Neural cell (in vitro differentiated cells): ENCODE data around the gene LRRC72. TPM values are rescaled to one million over a fixed set of nuclear protein-coding genes. Genes with fewer than 3 reads are reported as not detected.

Experiments used
- H2AFZ ChIP-seq: fragments of 200-600, 300-800 bp; sonication (generic), shearing (Covaris generic); 2 replicates; pipeline ENCODE4 v1.6.0; 2014; ENCODE audit warnings: low read depth, mild to moderate bottlenecking, antibody characterized with exemption, low read length, moderate library complexity
- H3F3A ChIP-seq: fragments of 200-600 bp; shearing (Covaris generic); 2 replicates; pipeline ENCODE4 v1.6.1; 2016; ENCODE audit warnings: mild to moderate bottlenecking, moderate library complexity, mixed read lengths, antibody characterized with exemption, low read length; ENCODE audit not compliant: insufficient read depth, poor library complexity, severe bottlenecking
- H3K27ac ChIP-seq: fragments of 200-600, 300-800 bp; sonication (generic), shearing (Covaris generic); 2 replicates; pipeline ENCODE4 v1.5.1; 2014; ENCODE audit warnings: mild to moderate bottlenecking, low read length, moderate library complexity
- H3K27me3 ChIP-seq: fragments of 300-800, 200-600 bp; sonication (generic), shearing (Covaris generic); 2 replicates; pipeline ENCODE4 v1.6.0; 2014; ENCODE audit warnings: mild to moderate bottlenecking, low read depth, low read length, moderate library complexity; ENCODE audit not compliant: insufficient read depth
- H3K36me3 ChIP-seq: fragments of 300-800, 200-600 bp; sonication (generic), shearing (Covaris generic); 2 replicates; pipeline ENCODE4 v1.5.1; 2014; ENCODE audit warnings: mild to moderate bottlenecking, antibody characterized with exemption, low read length, moderate library complexity; ENCODE audit not compliant: insufficient read depth
- H3K4me2 ChIP-seq: fragments of 300-800, 200-600 bp; sonication (generic), shearing (Covaris generic); 2 replicates; pipeline ENCODE4 v1.6.0; 2014; ENCODE audit warnings: mild to moderate bottlenecking, low read length
- H3K4me3 ChIP-seq: fragments of 300-800, 200-600 bp; sonication (generic), shearing (Covaris generic); 2 replicates; pipeline ENCODE4 v1.5.1; 2014; ENCODE audit warnings: mild to moderate bottlenecking, low read length, moderate library complexity
- H3K79me2 ChIP-seq: fragments of 200-600 bp; shearing (Covaris generic); replicated peaks from 2 replicates; pipeline ENCODE4 v1.6.0; 2014; ENCODE audit warnings: mild to moderate bottlenecking, low read length, moderate library complexity; ENCODE audit not compliant: insufficient read depth
- H3K9ac ChIP-seq: fragments of 300-800, 200-600 bp; sonication (generic), shearing (Covaris generic); 2 replicates; pipeline ENCODE4 v1.6.1; 2016; ENCODE audit warnings: mild to moderate bottlenecking, low read length, mixed read lengths
- H3K9me2 ChIP-seq: fragments of 200-600 bp; shearing (Covaris generic); 2 replicates; pipeline ENCODE4 v1.6.1; 2016; ENCODE audit warnings: mild to moderate bottlenecking, low read length, mixed read lengths; ENCODE audit not compliant: insufficient read depth
- H3K9me3 ChIP-seq: fragments of 200-600, 300-800 bp; sonication (generic), shearing (Covaris generic); 2 replicates; pipeline ENCODE4 v1.6.1; 2016; ENCODE audit warnings: mild to moderate bottlenecking, mixed run types, low read length, moderate library complexity, mixed read lengths
- H4K20me1 ChIP-seq: fragments of 200-600 bp; shearing (Covaris generic); 2 replicates; pipeline ENCODE4 v1.6.1; 2016; ENCODE audit warnings: mild to moderate bottlenecking, mixed run types; ENCODE audit not compliant: insufficient read depth
- EP300 ChIP-seq: fragments of 450-650 bp; conservative IDR thresholded peaks from 2 replicates; pipeline ENCODE4 v1.6.1; 2014; ENCODE audit warnings: antibody characterized with exemption, mild to moderate bottlenecking, moderate library complexity; ENCODE audit not compliant: poor library complexity, severe bottlenecking
- EZH2 ChIP-seq: fragments of 200-600, 300-800 bp; shearing (Covaris generic), sonication (generic); IDR thresholded peaks from 2 replicates; pipeline ENCODE4 v1.6.1; 2014; ENCODE audit warnings: antibody characterized with exemption, low read length, borderline replicate concordance, mild to moderate bottlenecking; ENCODE audit not compliant: insufficient read depth, poor library complexity, severe bottlenecking
- MXI1 ChIP-seq: fragments of 450-650 bp; conservative IDR thresholded peaks from 2 replicates; pipeline ENCODE4 v1.6.1; 2014; ENCODE audit warnings: antibody characterized with exemption, mild to moderate bottlenecking; ENCODE audit not compliant: poor library complexity, severe bottlenecking
- POLR2AphosphoS5 ChIP-seq: IDR thresholded peaks from 2 replicates; pipeline ENCODE4 v1.6.1; 2012
- RAD21 ChIP-seq: fragments of 450-650 bp; conservative IDR thresholded peaks from 2 replicates; pipeline ENCODE4 v1.6.1; 2014; ENCODE audit warnings: antibody characterized with exemption, mild to moderate bottlenecking, moderate library complexity
- SMC3 ChIP-seq: fragments of 450-650 bp; conservative IDR thresholded peaks from 2 replicates; pipeline ENCODE4 v1.6.1; 2014; ENCODE audit warnings: antibody characterized with exemption, mild to moderate bottlenecking, moderate library complexity; ENCODE audit not compliant: poor library complexity
- TAF1 ChIP-seq: IDR thresholded peaks from 2 replicates; pipeline ENCODE4 v1.6.1; 2012; ENCODE audit warnings: low read depth
- polyA plus RNA-seq: library from polyadenylated mRNA; depleted of rRNA; stranded (reverse); fragments of >200 nt; gene quantifications from 2 replicates; pipeline ENCODE4 v1.2.3, GENCODE V29; 2014
- TF ChIP-seq, protein P1 (sequence below): fragments of 450-650 bp; IDR thresholded peaks from 2 replicates; pipeline ENCODE4 v1.5.1; 2014; ENCODE audit warnings: antibody characterized with exemption, mild to moderate bottlenecking, moderate library complexity; ENCODE audit not compliant: poor library complexity, severe bottlenecking
- TF ChIP-seq, protein P2 (sequence below): IDR thresholded peaks from 2 replicates; pipeline ENCODE4 v1.6.1; 2012; ENCODE audit warnings: borderline replicate concordance

The LRRC72 gene
- polyA plus RNA-seq, 1 donor from 2014 or later = not detected

DNA sequence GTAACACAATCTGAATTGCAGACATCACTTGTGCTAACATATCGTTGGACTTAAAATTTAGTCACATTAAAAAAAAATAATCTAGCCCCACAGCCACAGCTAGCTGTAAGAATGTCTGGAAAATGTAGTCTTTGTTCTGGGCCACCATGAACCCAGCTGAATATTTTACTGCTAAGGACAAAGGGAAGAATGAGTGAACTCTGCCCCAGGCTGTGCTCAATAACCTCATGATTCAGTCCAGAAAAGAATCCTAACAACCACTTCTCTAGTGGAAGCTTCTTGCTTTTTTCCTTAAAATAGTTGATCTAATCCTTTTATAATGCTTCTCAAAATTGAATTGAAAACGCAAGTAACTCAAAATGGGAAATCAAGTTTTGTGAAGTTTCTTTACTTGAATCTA lies 35.5 kb upstream of the LRRC72 start:
- Histone ChIP-seq H3K27ac (no peak overlapping the region), H3K4me3 (no peak overlapping the region), H3K79me2 (no peaks in the 10 kb centered on the region), H3K9me3 (no peaks in the 10 kb centered on the region), H3K4me2 (no peak overlapping the region), H4K20me1 (no peaks in the 10 kb centered on the region), H3K9me2 (no peaks in the 10 kb centered on the region), H3F3A (no peaks in the 10 kb centered on the region), H3K9ac (no peak overlapping the region), H2AFZ (no peak overlapping the region), H3K27me3 (no peaks in the 10 kb centered on the region), H3K36me3 (no peaks in the 10 kb centered on the region)
- TF ChIP-seq RAD21 = no peak
- no peak for TF ChIP-seq MXI1
- no peak for TF ChIP-seq TAF1
- no peak for TF ChIP-seq EZH2
- TF ChIP-seq SMC3 = no peak
- TF ChIP-seq, protein P1, sequence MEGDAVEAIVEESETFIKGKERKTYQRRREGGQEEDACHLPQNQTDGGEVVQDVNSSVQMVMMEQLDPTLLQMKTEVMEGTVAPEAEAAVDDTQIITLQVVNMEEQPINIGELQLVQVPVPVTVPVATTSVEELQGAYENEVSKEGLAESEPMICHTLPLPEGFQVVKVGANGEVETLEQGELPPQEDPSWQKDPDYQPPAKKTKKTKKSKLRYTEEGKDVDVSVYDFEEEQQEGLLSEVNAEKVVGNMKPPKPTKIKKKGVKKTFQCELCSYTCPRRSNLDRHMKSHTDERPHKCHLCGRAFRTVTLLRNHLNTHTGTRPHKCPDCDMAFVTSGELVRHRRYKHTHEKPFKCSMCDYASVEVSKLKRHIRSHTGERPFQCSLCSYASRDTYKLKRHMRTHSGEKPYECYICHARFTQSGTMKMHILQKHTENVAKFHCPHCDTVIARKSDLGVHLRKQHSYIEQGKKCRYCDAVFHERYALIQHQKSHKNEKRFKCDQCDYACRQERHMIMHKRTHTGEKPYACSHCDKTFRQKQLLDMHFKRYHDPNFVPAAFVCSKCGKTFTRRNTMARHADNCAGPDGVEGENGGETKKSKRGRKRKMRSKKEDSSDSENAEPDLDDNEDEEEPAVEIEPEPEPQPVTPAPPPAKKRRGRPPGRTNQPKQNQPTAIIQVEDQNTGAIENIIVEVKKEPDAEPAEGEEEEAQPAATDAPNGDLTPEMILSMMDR = no peak
- TF ChIP-seq POLR2AphosphoS5 = no peak
- no peak for TF ChIP-seq EP300
- TF ChIP-seq, protein P2, sequence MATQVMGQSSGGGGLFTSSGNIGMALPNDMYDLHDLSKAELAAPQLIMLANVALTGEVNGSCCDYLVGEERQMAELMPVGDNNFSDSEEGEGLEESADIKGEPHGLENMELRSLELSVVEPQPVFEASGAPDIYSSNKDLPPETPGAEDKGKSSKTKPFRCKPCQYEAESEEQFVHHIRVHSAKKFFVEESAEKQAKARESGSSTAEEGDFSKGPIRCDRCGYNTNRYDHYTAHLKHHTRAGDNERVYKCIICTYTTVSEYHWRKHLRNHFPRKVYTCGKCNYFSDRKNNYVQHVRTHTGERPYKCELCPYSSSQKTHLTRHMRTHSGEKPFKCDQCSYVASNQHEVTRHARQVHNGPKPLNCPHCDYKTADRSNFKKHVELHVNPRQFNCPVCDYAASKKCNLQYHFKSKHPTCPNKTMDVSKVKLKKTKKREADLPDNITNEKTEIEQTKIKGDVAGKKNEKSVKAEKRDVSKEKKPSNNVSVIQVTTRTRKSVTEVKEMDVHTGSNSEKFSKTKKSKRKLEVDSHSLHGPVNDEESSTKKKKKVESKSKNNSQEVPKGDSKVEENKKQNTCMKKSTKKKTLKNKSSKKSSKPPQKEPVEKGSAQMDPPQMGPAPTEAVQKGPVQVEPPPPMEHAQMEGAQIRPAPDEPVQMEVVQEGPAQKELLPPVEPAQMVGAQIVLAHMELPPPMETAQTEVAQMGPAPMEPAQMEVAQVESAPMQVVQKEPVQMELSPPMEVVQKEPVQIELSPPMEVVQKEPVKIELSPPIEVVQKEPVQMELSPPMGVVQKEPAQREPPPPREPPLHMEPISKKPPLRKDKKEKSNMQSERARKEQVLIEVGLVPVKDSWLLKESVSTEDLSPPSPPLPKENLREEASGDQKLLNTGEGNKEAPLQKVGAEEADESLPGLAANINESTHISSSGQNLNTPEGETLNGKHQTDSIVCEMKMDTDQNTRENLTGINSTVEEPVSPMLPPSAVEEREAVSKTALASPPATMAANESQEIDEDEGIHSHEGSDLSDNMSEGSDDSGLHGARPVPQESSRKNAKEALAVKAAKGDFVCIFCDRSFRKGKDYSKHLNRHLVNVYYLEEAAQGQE = no peak

DNA sequence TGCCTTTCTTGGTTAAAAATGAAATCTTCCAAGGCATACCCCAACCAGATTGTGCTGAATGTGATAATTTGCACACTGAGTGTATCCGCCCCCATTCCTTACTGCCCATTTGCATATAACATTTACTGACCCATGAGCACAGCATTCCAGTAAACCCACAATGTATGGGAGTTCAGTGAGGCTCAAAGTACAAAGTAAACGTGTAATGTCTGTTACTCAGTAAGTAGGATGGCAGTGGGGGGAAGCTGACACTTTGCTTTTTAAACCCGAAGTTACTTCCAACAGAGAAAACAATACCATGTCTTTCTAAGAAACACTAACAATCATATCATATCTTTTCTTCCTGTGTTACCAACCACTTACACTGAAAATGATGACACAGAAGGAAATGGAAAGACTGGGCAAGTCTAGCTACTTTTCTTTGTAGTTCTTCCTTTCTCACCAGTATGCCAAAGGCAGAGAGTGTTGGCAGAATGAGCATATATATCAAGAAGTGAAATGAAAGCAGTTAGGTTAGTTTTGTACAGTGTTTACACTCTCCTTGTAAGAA lies 34.0 kb upstream of the LRRC72 start:
- Histone ChIP-seq H3K36me3 (no peaks in the 10 kb centered on the region), H4K20me1 (no peaks in the 10 kb centered on the region), H3K4me3 (no peak overlapping the region), H3K9me3 (no peaks in the 10 kb centered on the region), H2AFZ (no peak overlapping the region), H3K9me2 (no peaks in the 10 kb centered on the region), H3K4me2 (no peak overlapping the region), H3K9ac (no peak overlapping the region), H3F3A (no peaks in the 10 kb centered on the region), H3K27ac (no peak overlapping the region), H3K27me3 (no peaks in the 10 kb centered on the region), H3K79me2 (no peaks in the 10 kb centered on the region)
- TF ChIP-seq MXI1 (no peak), RAD21 (no peak), EZH2 (no peak), TAF1 (no peak), POLR2AphosphoS5 (no peak), SMC3 (no peak), EP300 (no peak)
- TF ChIP-seq, protein P2 = no peak
- TF ChIP-seq, protein P1 = no peak
